ENCODE measurements around the gene TTC34.

DNA sequence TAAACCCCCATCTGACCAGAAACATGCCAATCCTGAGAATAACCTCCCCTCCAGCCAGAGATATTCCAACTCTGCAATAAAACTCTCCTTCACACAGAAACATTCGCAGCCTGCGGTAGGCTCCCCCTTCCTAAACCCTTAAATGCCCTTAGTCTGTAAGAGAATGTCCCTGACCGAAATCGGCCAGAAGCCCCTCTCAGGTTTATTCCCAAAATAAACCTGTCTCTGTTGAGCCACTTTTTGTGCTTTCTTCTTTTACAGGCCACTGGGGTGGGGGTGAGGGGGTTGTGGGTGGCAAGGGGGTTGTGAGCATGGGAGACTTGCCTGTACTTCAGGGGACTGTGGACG lies 210.3 kb downstream of the TTC34 start:
- no peak for TF ChIP-seq FOSL1 (tag; conservative IDR thresholded peaks at IDR 0.05)
- TF ChIP-seq ZNF133 (CRISPR knock-in tag; IDR thresholded peaks at IDR 0.05) = no peak
- no peak for TF ChIP-seq SMAD4 (CRISPR knock-in tag; conservative IDR thresholded peaks at IDR 0.05)
